Measurements from ENCODE around the gene FHOD3.
"Not testable (repeated sequence)": the region's sequence is repeated elsewhere in the genome, so short reads cannot be mapped to it uniquely, and the experiment has no call there.

The FHOD3 gene

GRCh38 chr18:36752929-36753865 lies 455.7 kb downstream of the FHOD3 start:
- no peak for TF ChIP-seq TAF1 (IDR thresholded peaks at IDR 0.05; ENCODE audit: borderline replicate concordance, low read depth, low read length)
- TF ChIP-seq POLR2AphosphoS5 (IDR thresholded peaks at IDR 0.05; ENCODE audit: low read depth, low read length): no peak
- TF ChIP-seq POLR2A (IDR thresholded peaks at IDR 0.05; ENCODE audit: low read depth, low read length): no peak
- FAIRE-seq: no peak
- no peak for DNase-seq (ENCODE audit: insufficient read length)

DNA sequence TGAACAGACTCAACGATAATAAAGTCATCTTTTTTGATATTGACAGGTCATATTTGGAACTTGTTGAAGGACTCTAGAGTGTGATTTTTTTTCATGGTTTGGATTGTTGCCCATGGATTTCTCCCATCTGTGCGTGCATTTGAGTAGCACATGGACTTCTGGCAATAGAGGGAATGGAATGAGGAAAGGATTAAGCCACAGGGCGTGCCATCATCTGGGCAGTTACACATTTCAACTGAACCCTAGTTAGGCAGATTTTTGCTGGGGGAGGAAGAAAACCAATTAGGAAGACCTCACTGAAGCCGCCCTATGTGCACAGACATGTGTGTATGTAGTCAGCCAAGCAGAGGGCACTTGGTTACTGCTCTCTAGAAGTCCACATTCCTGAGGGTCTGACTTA lies 458.7 kb downstream of the FHOD3 start:
- FAIRE-seq (no peak), DNase-seq (ENCODE audit: insufficient read length) (no peak)
- no peak for TF ChIP-seq POLR2A (IDR thresholded peaks at IDR 0.05; ENCODE audit: low read depth, low read length)
- no peak for TF ChIP-seq TAF1 (IDR thresholded peaks at IDR 0.05; ENCODE audit: borderline replicate concordance, low read depth, low read length)
- no peak for TF ChIP-seq POLR2AphosphoS5 (IDR thresholded peaks at IDR 0.05; ENCODE audit: low read depth, low read length)

- FAIRE-seq (peak; percentile 21), DNase-seq (ENCODE audit: insufficient read length) (no peak)
- TF ChIP-seq POLR2AphosphoS5 (IDR thresholded peaks at IDR 0.05; ENCODE audit: low read depth, low read length): no peak
- TF ChIP-seq POLR2A (IDR thresholded peaks at IDR 0.05; ENCODE audit: low read depth, low read length): no peak
- no peak for TF ChIP-seq TAF1 (IDR thresholded peaks at IDR 0.05; ENCODE audit: borderline replicate concordance, low read depth, low read length)
Observed at GRCh38 chr18:36757081-36757480, 459.6 kb downstream of the FHOD3 start.

DNA sequence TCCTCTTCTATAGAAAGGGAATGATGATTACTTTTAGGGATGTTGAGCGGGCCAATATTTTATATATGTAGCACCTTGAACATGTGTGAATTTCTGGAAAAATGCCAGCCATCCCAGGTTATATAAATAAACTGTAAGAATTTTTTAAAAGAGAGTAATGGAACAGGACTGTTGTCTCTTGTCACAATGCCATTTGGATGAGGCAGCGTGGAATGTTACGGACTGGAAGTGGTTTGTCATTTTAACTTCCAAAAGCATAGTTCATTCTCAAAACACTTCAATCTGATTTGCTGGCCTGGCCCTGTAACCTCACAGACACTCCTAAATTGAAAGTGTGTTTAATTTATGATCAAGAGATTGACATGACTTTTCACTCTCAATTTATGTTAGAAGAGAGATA lies 460.5 kb downstream of the FHOD3 start:
- TF ChIP-seq POLR2AphosphoS5 (IDR thresholded peaks at IDR 0.05; ENCODE audit: low read depth, low read length) (no peak), TAF1 (IDR thresholded peaks at IDR 0.05; ENCODE audit: borderline replicate concordance, low read depth, low read length) (no peak), POLR2A (IDR thresholded peaks at IDR 0.05; ENCODE audit: low read depth, low read length) (no peak)
- DNase-seq (ENCODE audit: insufficient read length) (no peak), FAIRE-seq (no peak)

- FAIRE-seq (no peak), DNase-seq (ENCODE audit: insufficient read length) (no peak)
- TF ChIP-seq POLR2A (IDR thresholded peaks at IDR 0.05; ENCODE audit: low read depth, low read length) (no peak), TAF1 (IDR thresholded peaks at IDR 0.05; ENCODE audit: borderline replicate concordance, low read depth, low read length) (no peak), POLR2AphosphoS5 (IDR thresholded peaks at IDR 0.05; ENCODE audit: low read depth, low read length) (no peak)
Observed at GRCh38 chr18:36758623-36759022, 461.1 kb downstream of the FHOD3 start.

DNA sequence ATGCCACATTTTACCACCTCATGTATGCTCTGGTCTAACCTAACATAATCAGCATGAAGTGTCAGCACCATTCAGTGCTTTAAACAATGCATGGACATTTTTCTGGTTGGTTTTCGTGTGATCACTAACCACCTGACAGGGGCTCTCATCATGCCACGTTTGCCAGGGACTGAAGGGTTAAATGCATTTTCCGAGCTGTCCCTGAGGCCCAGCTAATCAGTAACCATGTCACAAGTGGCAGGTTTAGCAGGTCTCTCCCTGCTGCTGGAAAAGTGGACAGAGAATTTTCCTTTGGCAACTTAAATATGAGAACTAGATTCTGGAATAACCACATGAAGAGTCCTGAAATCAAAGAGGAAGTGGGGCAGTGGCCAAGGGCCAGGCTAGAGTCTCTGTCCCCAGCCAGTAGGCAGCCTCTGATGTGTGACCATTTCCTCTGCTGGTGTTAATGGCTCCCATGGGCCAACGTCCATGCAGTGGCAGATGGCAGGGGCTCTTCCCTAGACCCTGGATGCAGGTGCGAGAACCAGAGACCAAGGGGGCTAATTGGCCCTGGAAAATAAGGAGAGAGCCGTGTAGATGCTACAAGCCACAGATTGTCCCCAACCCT lies 461.8 kb downstream of the FHOD3 start:
- no peak for TF ChIP-seq TAF1 (IDR thresholded peaks at IDR 0.05; ENCODE audit: borderline replicate concordance, low read depth, low read length)
- no peak for TF ChIP-seq POLR2A (IDR thresholded peaks at IDR 0.05; ENCODE audit: low read depth, low read length)
- no peak for TF ChIP-seq POLR2AphosphoS5 (IDR thresholded peaks at IDR 0.05; ENCODE audit: low read depth, low read length)
- DNase-seq (ENCODE audit: insufficient read length) (no peak), FAIRE-seq (no peak)

DNA sequence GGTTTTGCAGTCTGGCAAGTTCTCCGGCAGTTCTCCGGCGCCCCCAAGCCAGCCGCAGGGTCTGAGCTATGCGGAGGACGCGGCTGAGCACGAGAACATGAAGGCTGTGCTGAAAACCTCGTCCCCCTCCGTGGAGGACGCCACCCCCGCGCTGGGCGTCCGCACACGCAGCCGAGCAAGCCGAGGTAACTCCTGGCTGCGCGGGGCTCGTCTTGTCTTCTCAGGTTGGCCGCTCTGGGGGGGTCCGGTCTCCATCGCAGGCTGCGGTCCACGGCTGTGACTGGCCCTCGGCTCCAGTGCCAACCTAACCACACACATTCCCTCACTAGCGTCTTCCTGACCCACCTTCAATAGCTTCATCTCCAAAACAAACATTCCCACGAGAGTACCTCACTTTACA lies 463.1 kb downstream of the FHOD3 start:
- no peak for TF ChIP-seq POLR2AphosphoS5 (IDR thresholded peaks at IDR 0.05; ENCODE audit: low read depth, low read length)
- TF ChIP-seq TAF1 (IDR thresholded peaks at IDR 0.05; ENCODE audit: borderline replicate concordance, low read depth, low read length): no peak
- TF ChIP-seq POLR2A (IDR thresholded peaks at IDR 0.05; ENCODE audit: low read depth, low read length): no peak
- DNase-seq (ENCODE audit: insufficient read length): no peak
- no peak for FAIRE-seq

GRCh38 chr18:36761186-36761698 lies 463.7 kb downstream of the FHOD3 start:
- DNase-seq (ENCODE audit: insufficient read length) (no peak), FAIRE-seq (no peak)
- no peak for TF ChIP-seq POLR2A (IDR thresholded peaks at IDR 0.05; ENCODE audit: low read depth, low read length)
- TF ChIP-seq TAF1 (IDR thresholded peaks at IDR 0.05; ENCODE audit: borderline replicate concordance, low read depth, low read length): no peak
- TF ChIP-seq POLR2AphosphoS5 (IDR thresholded peaks at IDR 0.05; ENCODE audit: low read depth, low read length): no peak

DNA sequence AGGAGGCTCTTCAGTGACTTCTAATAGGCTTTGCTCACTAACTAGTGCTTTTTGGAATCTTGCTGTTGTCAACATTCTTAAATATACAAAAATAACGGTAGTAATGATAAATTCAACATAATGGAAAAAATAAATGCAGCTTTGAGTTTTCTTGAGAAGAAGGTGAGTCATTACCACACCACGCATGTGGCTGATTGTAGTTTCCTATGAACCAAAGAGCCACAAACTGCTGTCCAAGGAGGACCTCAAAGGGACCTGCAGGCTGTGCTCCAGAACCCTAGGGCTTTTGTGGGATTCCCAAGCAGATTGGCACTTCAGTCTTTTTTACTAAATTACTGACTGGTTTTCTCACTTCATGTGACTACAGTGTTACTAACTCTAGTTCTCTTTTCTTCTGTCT lies 464.6 kb downstream of the FHOD3 start:
- FAIRE-seq: no peak
- DNase-seq (ENCODE audit: insufficient read length): no peak
- TF ChIP-seq TAF1 (IDR thresholded peaks at IDR 0.05; ENCODE audit: borderline replicate concordance, low read depth, low read length) (no peak), POLR2AphosphoS5 (IDR thresholded peaks at IDR 0.05; ENCODE audit: low read depth, low read length) (no peak), POLR2A (IDR thresholded peaks at IDR 0.05; ENCODE audit: low read depth, low read length) (no peak)

- not testable (repeated sequence) for FAIRE-seq; DNase-seq (ENCODE audit: insufficient read length)
Observed at GRCh38 chr18:36762965-36763364, 465.5 kb downstream of the FHOD3 start.

- TF ChIP-seq TAF1 (IDR thresholded peaks at IDR 0.05; ENCODE audit: borderline replicate concordance, low read depth, low read length) (no peak), POLR2A (IDR thresholded peaks at IDR 0.05; ENCODE audit: low read depth, low read length) (no peak), POLR2AphosphoS5 (IDR thresholded peaks at IDR 0.05; ENCODE audit: low read depth, low read length) (no peak)
- no peak for DNase-seq (ENCODE audit: insufficient read length)
- no peak for FAIRE-seq
Observed at GRCh38 chr18:36766836-36767235, 469.3 kb downstream of the FHOD3 start.

GRCh38 chr18:36769172-36769571 lies 471.7 kb downstream of the FHOD3 start:
- no peak for TF ChIP-seq POLR2AphosphoS5 (IDR thresholded peaks at IDR 0.05; ENCODE audit: low read depth, low read length)
- TF ChIP-seq POLR2A (IDR thresholded peaks at IDR 0.05; ENCODE audit: low read depth, low read length): no peak
- TF ChIP-seq TAF1 (IDR thresholded peaks at IDR 0.05; ENCODE audit: borderline replicate concordance, low read depth, low read length): no peak
- FAIRE-seq (no peak), DNase-seq (ENCODE audit: insufficient read length) (no peak)

Data from GM12892 (cell line).